Mucosa of descending colon (tissue), 3 donors: Measurements from ENCODE around the gene THEM5. TPM values are rescaled to one million over a fixed set of nuclear protein-coding genes. Genes with fewer than 3 reads are reported as not detected.

Experiments
- ATAC-seq: fragments of 200-7000 bp; cut with Tn5 transposase; one replicate; pipeline ENCODE4 v1.9.1; 2020; ENCODE audit warnings: mild to moderate bottlenecking, moderate library complexity
- DNase-seq, 3 donors: peaks; one replicate each; pipeline ENCODE4 v3.0.0-alpha.2; 2020
- H3K36me3 ChIP-seq: fragments of 200-600 bp; one replicate; pipeline ENCODE4 v1.8.0; 2021; ENCODE audit warnings: low read depth, mild to moderate bottlenecking
- H3K4me1 ChIP-seq: fragments of 200-600 bp; one replicate; pipeline ENCODE4 v1.8.0; 2021; ENCODE audit warnings: low read depth, mild to moderate bottlenecking
- H3K4me3 ChIP-seq: fragments of 200-600 bp; one replicate; pipeline ENCODE4 v1.8.0; 2021; ENCODE audit warnings: mild to moderate bottlenecking
- H3K9me3 ChIP-seq: fragments of 200-600 bp; one replicate; pipeline ENCODE4 v1.8.0; 2021; ENCODE audit warnings: mild to moderate bottlenecking
- CTCF ChIP-seq: fragments of 200-600 bp; IDR thresholded peaks from one replicate; pipeline ENCODE4 v1.8.0; 2022; ENCODE audit warnings: antibody characterized with exemption, mild to moderate bottlenecking
- intact Hi-C, 2 donors: fragments of 100-400 bp; cut with DNase I in 1 of 2; cut with micrococcal nuclease in 1 of 2; formaldehyde crosslinking; loops; one replicate each; pipeline versions ENCODE4 v1.11.0 to v1.11.1; 2022; cut with DNase I, micrococcal nuclease
- total RNA-seq, 3 donors: library from RNA; stranded (reverse); fragmentation: NEBNext Ultra II Directional in 2 of 3; extraction: Animal tissue kit (Norgen Biotek cat#: 25700) in 2 of 3; gene quantifications; one replicate each; pipeline versions ENCODE4 v1.2.1 to v1.2.4, GENCODE V29; 2021 to 2023
- donor health status: DM: no; HTN: no; CAD: no; lungs with moderate emphysema.
- donor health status: DM: no; HTN: no; CAD: no.
- donor health status: DM: no; HTN: yes; CAD: no.

THEM5 gene
- total RNA-seq, 3 donors from 2014 or later: not detected

- no peaks in the 10 kb centered on the region for H3K4me1 ChIP-seq
- H3K9me3 ChIP-seq: no peaks in the 10 kb centered on the region
- no peak for TF ChIP-seq CTCF
- peak; percentile 87 to 88 (median 88) for DNase-seq
- ATAC-seq: peak; percentile 84
- H3K4me3 ChIP-seq: peak within 1 kb of the TSS; percentile 21
- H3K36me3 ChIP-seq: no peaks in the 10 kb centered on the region
- intact Hi-C loops: no loop called here
These were observed 13.8 kb downstream of the THEM5 start, which contains the start of gene C2CD4D for GRCh38 chr1:151839457-151840403. Gene C2CD4D (minus strand): TSS chr1:151839820. CDS start chr1:151838989, 831 bp downstream.

GRCh38 chr1:151839082-151839412, 14.5 kb downstream of the THEM5 start:
- intact Hi-C loops: no loop called here
- no peak for DNase-seq

DNA sequence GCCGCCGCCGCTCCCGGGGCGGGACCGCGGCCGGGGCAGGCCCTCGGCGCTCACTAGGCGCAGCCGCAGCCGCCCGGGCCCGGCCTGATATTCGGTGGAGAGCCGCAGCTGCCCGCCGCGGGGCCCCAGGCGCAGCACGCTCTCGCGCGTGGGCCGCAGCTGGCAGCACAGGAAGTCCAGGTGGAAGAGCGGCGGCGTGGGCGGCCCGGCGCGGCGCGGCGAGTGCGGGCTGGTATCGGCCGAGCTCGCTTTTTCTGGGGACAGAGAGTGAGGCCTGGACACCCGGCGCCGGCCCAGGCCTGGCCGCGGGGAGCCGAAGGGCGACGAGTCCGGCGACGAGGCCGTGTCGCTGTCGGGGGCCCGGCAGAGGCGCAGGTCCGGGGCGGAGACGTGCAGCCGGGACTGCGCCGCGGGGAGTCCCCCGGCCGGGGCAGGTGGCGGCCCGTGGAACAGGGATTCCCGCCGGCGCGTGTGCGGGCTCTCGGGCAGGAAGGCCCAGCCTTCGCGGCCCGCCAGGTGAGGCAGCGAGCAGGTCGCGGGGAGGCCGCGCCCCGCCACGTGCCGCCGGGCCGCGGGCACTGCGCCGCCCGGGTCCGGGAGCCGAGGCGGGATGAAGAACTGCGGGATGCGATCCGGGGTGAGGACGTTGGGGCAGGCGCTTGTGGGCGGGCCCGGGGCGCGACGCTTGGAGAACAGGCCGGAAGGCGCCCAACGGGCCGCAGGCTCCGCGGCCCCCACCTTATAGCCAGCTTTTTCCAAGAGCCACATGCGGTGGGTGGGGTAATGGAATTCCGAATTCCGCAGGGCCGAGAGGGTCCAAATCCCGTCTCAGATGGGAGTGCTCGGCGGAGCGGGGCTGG, 15.1 kb downstream of the THEM5 start:
- intact Hi-C loops: no loop called here
- ATAC-seq (no peak), DNase-seq (peak in 1 of 3 donors; percentile 56)
- Histone ChIP-seq H3K9me3 (no peaks in the 10 kb centered on the region), H3K36me3 (no peaks in the 10 kb centered on the region), H3K4me1 (peaks cover 5% of the 10 kb centered on the region), H3K4me3 (no peak overlapping the region)
- no peak for TF ChIP-seq CTCF

More at GRCh38 chr1:151839082-151839412, 14.5 kb downstream of the THEM5 start:
- Histone ChIP-seq H3K4me1 (no peaks in the 10 kb centered on the region), H3K4me3 (no peak overlapping the region), H3K36me3 (no peaks in the 10 kb centered on the region), H3K9me3 (no peaks in the 10 kb centered on the region)
- no peak for ATAC-seq
- no peak for TF ChIP-seq CTCF

DNA sequence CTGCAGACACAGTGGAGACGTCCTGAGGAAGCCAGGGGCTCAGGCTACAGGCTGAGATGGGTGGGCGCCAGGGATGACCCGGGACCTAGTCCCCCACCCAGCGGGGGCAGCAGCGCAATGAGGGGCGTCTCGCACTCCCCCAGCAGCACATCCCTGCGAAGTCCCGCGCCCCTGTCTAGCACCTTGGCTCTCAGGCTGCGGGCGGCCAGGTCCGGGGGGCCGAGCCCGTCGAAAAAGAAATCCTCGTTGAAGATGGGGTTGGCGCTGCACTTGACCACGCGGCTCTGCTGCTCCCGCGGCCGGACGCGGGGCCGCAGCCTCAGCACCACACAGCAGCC, 15.7 kb downstream of the THEM5 start:
- intact Hi-C loops: no loop called here
- no peak overlapping the region for H3K4me3 ChIP-seq
- no peaks in the 10 kb centered on the region for H3K9me3 ChIP-seq
- no peaks in the 10 kb centered on the region for H3K36me3 ChIP-seq
- no peak for ATAC-seq
- H3K4me1 ChIP-seq: peaks cover 11% of the 10 kb centered on the region
- peak in 1 of 3 donors; percentile 58 for DNase-seq
- TF ChIP-seq CTCF: no peak

DNA sequence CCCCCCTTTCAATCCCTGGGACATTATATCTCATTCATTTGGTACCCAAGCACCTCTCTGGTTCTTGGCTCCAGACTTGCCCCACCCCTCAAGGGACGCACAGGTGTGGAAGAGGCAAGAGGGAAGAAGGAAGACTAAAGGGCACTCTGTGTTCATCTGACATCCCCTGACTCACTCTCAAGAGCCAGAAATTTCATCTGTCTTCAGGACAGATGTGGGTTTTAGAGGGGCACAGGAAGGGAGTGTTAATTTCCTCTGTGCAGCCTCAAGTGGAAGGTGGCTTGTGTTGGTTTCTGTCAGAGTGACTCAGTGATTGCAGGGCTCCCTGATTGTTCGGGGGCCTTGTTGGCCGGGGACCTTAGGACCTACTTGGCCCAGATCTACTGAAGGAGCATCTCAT, 16.3 kb downstream of the THEM5 start:
- peak; percentile 22 for ATAC-seq
- H3K4me1 ChIP-seq: peaks cover 17% of the 10 kb centered on the region
- H3K4me3 ChIP-seq: no peak overlapping the region
- H3K9me3 ChIP-seq: no peaks in the 10 kb centered on the region
- H3K36me3 ChIP-seq: no peaks in the 10 kb centered on the region
- no peak for DNase-seq
- intact Hi-C loops: no loop called here
- TF ChIP-seq CTCF: no peak
